Measurements from ENCODE around the gene IL1RAP.

The IL1RAP gene

DNA sequence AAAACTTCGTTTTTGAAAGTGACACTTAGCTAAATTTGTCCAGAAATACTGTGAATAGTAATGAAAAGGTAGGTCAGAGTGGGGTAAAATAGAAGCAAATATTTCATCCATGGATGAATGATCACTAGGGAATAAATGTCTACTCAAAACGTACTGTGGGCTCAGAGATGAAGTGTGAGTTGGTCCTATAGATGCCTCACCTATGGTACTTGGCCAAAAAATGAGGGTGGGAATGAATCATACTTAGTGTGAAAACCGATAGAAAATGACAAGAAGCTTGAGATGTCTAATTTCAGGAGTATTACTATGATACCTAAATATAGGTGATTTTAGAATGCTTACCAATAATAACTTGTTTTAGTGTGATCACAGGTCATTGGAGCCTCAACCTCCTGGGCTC is 192.7 kb downstream of the IL1RAP start:
- Histone ChIP-seq H3K9me2 (replicated peaks; ENCODE audit: low read depth, low read length) (no peaks in the 10 kb centered on the region), H3K9me3 (ENCODE audit: insufficient read depth, low read depth, low read length) (no peaks in the 10 kb centered on the region), H2AFZ (ENCODE audit: low read length) (no peak overlapping the region), H3K79me2 (ENCODE audit: insufficient read depth, low read length) (no peaks in the 10 kb centered on the region), H3K27me3 (ENCODE audit: insufficient read depth, low read length, poor library complexity, severe bottlenecking) (no peaks in the 10 kb centered on the region), H3K4me2 (ENCODE audit: low read depth, low read length, poor library complexity, severe bottlenecking) (no peak overlapping the region), H3K36me3 (ENCODE audit: insufficient read depth, low read length) (no peaks in the 10 kb centered on the region), H3K4me1 (ENCODE audit: insufficient read depth, low read length, poor library complexity, severe bottlenecking) (no peaks in the 10 kb centered on the region), H3K9ac (ENCODE audit: low read depth, low read length, poor library complexity, severe bottlenecking) (no peak overlapping the region), H3K4me3 (ENCODE audit: low read length, poor library complexity, severe bottlenecking) (no peak overlapping the region), H4K20me1 (ENCODE audit: insufficient read depth, low read length, poor library complexity, severe bottlenecking) (no peaks in the 10 kb centered on the region), H3F3A (ENCODE audit: low read depth) (no peaks in the 10 kb centered on the region)
- TF ChIP-seq, protein P1, sequence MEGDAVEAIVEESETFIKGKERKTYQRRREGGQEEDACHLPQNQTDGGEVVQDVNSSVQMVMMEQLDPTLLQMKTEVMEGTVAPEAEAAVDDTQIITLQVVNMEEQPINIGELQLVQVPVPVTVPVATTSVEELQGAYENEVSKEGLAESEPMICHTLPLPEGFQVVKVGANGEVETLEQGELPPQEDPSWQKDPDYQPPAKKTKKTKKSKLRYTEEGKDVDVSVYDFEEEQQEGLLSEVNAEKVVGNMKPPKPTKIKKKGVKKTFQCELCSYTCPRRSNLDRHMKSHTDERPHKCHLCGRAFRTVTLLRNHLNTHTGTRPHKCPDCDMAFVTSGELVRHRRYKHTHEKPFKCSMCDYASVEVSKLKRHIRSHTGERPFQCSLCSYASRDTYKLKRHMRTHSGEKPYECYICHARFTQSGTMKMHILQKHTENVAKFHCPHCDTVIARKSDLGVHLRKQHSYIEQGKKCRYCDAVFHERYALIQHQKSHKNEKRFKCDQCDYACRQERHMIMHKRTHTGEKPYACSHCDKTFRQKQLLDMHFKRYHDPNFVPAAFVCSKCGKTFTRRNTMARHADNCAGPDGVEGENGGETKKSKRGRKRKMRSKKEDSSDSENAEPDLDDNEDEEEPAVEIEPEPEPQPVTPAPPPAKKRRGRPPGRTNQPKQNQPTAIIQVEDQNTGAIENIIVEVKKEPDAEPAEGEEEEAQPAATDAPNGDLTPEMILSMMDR (conservative IDR thresholded peaks at IDR 0.05; ENCODE audit: low read length), result no peak
- TF ChIP-seq EZH2phosphoT487 (IDR thresholded peaks at IDR 0.05; ENCODE audit: borderline replicate concordance), result no peak
